Esophagus mucosa (tissue), 1 donor: ENCODE measurements around the gene SFMBT1. TPM values are rescaled to one million over a fixed set of nuclear protein-coding genes. Genes with fewer than 3 reads are reported as not detected.

Experiments
- ATAC-seq: fragments of 200-7000 bp; cut with Tn5 transposase; one replicate; pipeline ENCODE4 v1.9.1; 2020
- total RNA-seq: library from RNA; stranded (reverse); gene quantifications from one replicate; pipeline ENCODE4 v1.2.4, GENCODE V29; 2023
- donor health status: DM: yes; HTN: yes; CAD: no.

SFMBT1 gene
- total RNA-seq, 1 donor from 2014 or later: 5.8 TPM

DNA sequence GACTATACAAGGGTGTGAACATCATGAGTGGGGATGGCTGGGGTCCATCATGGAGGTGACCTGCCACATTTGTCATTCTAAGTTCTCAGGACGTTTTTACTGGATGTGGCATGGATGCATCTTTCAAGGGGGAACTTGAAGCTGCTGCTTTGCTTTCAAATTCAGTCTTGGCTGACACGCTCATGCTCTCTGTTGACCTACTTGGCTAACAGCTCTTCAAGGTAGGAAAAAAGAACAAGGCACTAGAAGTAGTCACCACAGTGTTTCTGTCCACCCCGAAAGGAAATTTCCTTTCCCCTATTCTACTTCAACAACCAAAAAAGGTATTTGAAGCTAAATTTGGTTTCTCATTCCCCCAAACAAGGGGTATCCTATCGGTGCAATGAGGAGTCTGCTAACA is 163.5 kb downstream of the SFMBT1 start:
- ATAC-seq: no peak

DNA sequence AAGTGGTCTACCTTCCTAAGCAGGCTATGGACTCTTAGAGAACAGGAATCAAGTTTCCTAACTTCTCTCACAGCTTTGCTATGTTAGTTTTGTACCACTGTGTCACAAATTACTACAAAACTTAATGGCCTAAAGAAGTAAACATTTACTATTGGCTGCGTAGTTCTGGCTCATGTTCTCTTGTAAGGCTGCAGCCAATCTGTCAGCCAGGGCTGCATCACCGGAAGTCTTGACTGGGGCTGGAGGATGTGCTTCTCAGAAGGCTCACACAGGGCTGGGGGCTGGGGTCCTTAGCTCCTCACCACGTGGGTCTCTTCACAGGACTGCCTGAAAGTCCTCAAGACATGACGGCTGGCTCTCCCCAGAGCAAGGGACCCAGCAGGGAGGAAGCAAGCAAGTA is 164.0 kb downstream of the SFMBT1 start:
- ATAC-seq: no peak

DNA sequence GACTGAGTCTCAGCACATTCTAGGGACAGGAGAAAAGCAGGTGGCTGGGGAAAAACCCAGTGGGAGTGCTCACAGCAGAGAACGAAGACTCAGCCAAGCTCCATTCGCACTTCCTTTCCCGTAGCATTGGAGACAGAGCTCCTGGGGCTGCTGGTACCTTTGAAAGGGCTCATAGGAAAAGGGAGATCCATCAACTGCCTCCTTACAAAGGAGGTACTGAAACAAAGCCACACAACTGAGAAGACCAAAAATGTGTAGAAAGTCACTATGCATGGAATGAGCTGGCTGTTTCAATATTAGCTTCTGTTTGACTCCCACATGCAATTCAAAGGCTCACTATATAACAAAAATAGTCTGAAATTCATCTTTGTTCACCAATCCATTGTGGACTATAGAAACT is 165.4 kb downstream of the SFMBT1 start:
- ATAC-seq: no peak

- no peak for ATAC-seq
Measured at GRCh38 chr3:52880047-52880446, 165.8 kb downstream of the SFMBT1 start.

- no peak for ATAC-seq
Measured at GRCh38 chr3:52879581-52879980, 166.3 kb downstream of the SFMBT1 start.

DNA sequence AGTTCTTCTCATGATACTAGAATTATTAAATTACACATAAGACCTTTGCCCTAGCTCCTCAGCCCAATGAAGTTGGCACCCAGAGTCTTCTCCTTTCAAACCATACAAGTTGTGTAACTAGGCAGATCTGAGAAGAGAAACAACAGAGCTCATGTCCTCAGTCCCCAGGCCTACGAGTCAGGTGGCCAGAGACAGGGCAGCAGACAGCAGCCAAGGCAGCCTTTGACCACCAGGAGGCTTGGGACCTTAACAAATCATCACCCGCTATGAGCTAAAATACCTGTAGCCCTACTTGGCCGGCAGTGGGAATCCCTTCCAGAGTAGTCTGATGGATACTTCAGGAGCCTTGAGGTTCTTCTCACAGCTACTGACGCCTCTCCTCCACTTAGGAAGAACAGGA is 166.8 kb downstream of the SFMBT1 start:
- ATAC-seq: no peak

- no peak for ATAC-seq
Measured at GRCh38 chr3:52877085-52877484, 168.8 kb downstream of the SFMBT1 start.

- ATAC-seq: no peak
Measured at GRCh38 chr3:52874864-52875587, 170.8 kb downstream of the SFMBT1 start.

GRCh38 chr3:52874160-52874701 is 171.6 kb downstream of the SFMBT1 start:
- no peak for ATAC-seq

GRCh38 chr3:52873433-52874159 is 172.3 kb downstream of the SFMBT1 start:
- peak; percentile 13 for ATAC-seq

- no peak for ATAC-seq
Measured at GRCh38 chr3:52872245-52872644, 173.6 kb downstream of the SFMBT1 start.

GRCh38 chr3:52871761-52872160 is 174.1 kb downstream of the SFMBT1 start:
- no peak for ATAC-seq

DNA sequence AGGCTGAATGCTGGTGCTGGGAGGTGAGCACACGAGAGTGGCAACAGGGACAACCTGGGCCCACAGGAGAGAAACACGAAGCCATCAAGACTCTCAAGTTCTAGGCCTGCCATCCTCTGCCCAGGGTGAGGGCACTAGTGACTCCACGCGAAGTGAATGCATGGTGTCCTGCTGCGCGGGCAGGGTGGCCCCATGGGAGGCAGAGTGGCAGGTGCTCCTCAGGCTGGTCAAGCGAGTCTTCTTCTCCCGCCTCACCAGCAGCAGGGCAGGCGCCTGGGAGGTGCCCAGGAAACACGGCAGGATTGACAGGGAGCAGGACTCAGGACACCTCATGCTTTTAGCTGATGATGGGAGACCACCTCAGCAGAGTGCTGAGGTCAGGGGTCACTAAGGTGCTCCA is 175.4 kb downstream of the SFMBT1 start:
- no peak for ATAC-seq

DNA sequence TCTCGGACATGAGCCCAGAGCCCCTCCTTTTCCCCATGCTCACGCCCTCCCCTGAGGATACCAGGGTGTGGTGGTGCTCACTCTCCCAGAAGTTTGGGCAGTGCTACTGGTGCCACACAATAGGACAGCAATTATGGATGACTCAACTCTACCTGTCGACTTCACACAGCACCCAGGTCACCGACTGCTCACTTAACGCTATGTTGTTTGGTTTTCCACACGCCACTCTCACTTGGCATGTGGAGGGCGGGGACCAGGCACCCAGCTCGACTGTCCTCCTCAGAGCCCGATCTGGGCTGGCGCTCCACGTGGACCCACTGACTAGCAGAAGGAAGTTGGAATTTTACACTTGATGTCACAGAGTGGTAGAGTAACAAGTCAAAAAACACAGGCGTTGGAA is 179.4 kb downstream of the SFMBT1 start:
- peak; percentile 88 for ATAC-seq

DNA sequence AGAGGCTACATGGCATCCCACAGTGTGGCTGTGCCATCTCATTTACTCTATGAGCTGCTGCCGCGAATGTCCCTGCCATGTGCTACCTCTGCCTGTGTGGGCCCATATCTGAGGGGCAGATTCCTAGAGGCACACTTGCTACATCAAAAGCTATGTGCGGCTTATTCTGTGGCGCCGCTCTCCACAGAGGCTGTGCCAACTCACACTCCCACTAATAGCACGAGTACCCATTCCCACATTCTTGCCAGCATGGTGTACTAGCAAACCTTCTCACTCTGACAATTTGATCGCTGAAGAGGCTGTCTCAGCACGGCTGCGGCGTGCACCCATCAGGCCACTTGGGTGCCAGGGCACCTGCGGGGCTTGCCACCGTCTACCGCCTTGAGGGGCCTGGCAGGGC is 179.9 kb downstream of the SFMBT1 start:
- no peak for ATAC-seq

DNA sequence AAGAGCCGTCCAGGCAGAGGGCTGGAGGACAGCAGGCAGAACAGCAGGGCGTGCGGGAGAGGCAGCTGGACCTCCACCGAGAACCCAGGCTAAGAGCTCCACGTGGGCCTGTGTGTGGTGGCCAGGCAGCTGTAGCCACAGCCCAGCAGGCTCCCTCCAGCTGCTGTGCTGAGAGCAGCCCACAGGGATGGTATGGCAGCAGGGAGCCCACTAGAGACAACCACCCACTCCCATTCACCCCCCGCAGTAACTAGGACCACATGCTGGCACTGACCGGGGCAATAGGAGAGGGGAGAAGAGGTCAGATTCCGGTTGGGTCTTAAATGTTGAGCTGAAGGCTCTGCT is 185.5 kb downstream of the SFMBT1 start:
- no peak for ATAC-seq

DNA sequence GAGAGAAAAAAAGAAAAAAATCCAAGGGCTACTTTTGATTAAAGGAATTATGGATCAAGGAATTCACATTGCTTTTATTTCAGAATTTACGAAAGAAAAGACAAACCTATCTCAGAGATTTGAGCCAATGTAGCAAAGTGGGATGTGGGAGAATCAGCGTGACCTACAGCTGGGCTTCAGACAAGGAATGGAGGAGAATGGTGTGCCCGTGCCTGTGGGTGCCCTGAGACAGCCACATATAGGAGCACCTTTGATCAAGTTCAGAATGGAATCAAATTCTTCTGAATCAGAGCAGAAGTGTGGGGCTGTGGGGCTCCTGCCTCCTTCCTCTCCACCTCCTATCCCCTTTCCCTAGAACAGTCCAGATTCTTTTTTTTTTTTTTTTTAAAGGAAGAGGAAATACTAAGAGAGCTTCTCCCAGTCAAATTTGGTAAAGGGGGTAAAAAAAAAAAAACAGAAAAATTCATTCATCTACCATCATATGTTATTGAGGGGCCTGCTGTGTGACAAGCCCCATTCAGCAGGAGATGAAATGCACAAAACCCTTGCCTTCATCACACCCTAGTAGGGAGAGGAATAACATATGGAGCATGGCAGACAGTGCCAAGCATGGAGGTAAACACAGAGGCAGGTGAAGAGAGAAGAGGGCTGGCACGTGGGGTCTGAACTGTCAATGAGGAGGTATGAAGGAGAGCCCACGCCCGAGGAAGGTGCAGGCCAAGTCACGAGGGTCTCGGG is 186.0 kb downstream of the SFMBT1 start:
- ATAC-seq: no peak

DNA sequence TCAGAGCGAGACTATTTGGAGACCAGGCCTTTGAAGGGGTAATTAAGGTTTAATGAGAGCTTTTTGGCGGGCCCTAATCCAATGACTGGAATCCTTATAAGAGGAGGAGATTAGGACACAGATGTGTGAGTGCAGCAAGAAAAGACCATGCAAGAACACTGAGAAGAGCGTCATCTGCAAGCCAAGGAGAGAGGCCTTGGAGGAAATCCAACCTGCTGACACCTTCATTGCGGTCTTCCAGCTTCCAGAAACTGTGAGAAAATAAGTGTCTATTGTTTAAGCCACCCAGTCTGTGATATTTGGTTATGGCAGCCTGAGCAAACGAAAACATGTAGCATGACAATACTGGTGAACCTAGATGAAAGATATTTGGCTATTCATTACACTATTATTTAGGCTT is 188.0 kb downstream of the SFMBT1 start:
- ATAC-seq: no peak

GRCh38 chr3:52857133-52857532 is 188.7 kb downstream of the SFMBT1 start:
- ATAC-seq: no peak

DNA sequence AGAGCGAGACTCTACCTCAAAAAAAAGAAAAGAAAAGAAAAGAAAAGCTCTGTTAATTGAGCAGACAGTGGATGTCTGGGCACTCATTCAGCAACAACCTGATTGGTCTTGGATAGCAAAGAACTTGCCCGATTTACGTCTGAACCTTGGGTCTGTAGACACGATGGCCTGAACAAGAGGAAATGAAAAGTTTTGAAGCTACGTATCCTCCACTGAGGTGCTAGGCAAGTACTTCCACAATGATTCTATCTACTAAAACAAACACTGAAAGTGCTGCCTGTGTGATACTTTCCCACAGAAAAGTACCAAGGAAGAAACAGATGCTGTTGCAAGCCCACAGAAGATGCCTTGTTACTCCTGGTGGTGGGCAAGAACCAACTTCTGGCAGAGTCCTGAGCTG is 189.2 kb downstream of the SFMBT1 start:
- ATAC-seq: no peak

DNA sequence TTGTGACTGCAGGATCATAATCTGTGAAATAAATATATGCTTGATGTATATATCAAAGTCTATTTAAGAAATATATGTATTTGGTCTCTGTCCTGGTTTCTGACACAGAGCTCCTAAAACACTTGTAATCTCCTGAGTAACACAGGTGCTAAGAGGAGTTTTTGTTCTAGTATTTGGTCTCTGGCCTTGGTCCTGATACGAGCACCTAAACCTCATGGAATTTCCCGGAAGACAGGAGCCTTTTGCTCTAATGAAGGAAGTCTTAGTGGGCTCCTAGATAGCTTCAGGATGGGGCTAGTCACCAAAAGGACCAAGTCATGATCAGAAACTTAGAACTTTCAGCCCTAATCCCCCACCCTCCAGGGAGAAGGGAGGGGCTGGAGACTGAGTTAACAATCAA is 191.9 kb downstream of the SFMBT1 start:
- ATAC-seq: no peak
